Measurements from ENCODE around the gene VWA1.
"Not testable (repeated sequence)": the region's sequence is repeated elsewhere in the genome, so short reads cannot be mapped to it uniquely, and the experiment has no call there.

GRCh38 chr1:1459711-1460110 lies 24.2 kb downstream of the VWA1 start:
- TF ChIP-seq POLR2A, POLR2AphosphoS5 (IDR thresholded peaks at IDR 0.05): not testable (repeated sequence)
- TF ChIP-seq, protein P1, sequence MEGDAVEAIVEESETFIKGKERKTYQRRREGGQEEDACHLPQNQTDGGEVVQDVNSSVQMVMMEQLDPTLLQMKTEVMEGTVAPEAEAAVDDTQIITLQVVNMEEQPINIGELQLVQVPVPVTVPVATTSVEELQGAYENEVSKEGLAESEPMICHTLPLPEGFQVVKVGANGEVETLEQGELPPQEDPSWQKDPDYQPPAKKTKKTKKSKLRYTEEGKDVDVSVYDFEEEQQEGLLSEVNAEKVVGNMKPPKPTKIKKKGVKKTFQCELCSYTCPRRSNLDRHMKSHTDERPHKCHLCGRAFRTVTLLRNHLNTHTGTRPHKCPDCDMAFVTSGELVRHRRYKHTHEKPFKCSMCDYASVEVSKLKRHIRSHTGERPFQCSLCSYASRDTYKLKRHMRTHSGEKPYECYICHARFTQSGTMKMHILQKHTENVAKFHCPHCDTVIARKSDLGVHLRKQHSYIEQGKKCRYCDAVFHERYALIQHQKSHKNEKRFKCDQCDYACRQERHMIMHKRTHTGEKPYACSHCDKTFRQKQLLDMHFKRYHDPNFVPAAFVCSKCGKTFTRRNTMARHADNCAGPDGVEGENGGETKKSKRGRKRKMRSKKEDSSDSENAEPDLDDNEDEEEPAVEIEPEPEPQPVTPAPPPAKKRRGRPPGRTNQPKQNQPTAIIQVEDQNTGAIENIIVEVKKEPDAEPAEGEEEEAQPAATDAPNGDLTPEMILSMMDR (IDR thresholded peaks at IDR 0.05): not testable (repeated sequence)

All from breast epithelium (tissue), 3 donors.